Brain microvascular endothelial cell (primary cell): Measurements from ENCODE around the gene KCNA2.

Experiments used
- DNase-seq: peaks from one replicate; pipeline ENCODE4 v3.0.0-alpha.2; 2020
- H3K27ac ChIP-seq: fragments of 250-450 bp; sonication (Bioruptor Pico); 2 replicates; pipeline ENCODE4 v1.5.1; 2020; ENCODE audit warnings: mild to moderate bottlenecking, moderate library complexity
- H3K27me3 ChIP-seq: fragments of 250-450 bp; sonication (Bioruptor Pico); replicated peaks from 2 replicates; pipeline ENCODE4 v1.5.1; 2020; ENCODE audit warnings: mild to moderate bottlenecking
- H3K36me3 ChIP-seq: fragments of 250-450 bp; sonication (Bioruptor Pico); replicated peaks from 2 replicates; pipeline ENCODE4 v1.5.1; 2020; ENCODE audit warnings: mild to moderate bottlenecking
- H3K4me3 ChIP-seq: 2 replicates; pipeline ENCODE4 v1.5.1; 2011; ENCODE audit warnings: low read depth, mild to moderate bottlenecking, control low read depth, low read length, moderate library complexity
- in situ Hi-C: cut with HindIII; loops from 2 replicates; pipeline ENCODE4 v1.10.0; 2017; ENCODE audit warnings: low sequenced_read_pairs, low pct_ligation_motif_present
- TF ChIP-seq, protein P1 (sequence below): IDR thresholded peaks from 2 replicates; pipeline ENCODE4 v1.5.1; 2011; ENCODE audit warnings: low read depth, mild to moderate bottlenecking, moderate library complexity, low read length, control low read depth, inconsistent platforms; ENCODE audit errors: missing control alignments

Gene KCNA2

GRCh38 chr1:110556471-110556807 is 49.7 kb downstream of the KCNA2 start:
- TF ChIP-seq, protein P1, sequence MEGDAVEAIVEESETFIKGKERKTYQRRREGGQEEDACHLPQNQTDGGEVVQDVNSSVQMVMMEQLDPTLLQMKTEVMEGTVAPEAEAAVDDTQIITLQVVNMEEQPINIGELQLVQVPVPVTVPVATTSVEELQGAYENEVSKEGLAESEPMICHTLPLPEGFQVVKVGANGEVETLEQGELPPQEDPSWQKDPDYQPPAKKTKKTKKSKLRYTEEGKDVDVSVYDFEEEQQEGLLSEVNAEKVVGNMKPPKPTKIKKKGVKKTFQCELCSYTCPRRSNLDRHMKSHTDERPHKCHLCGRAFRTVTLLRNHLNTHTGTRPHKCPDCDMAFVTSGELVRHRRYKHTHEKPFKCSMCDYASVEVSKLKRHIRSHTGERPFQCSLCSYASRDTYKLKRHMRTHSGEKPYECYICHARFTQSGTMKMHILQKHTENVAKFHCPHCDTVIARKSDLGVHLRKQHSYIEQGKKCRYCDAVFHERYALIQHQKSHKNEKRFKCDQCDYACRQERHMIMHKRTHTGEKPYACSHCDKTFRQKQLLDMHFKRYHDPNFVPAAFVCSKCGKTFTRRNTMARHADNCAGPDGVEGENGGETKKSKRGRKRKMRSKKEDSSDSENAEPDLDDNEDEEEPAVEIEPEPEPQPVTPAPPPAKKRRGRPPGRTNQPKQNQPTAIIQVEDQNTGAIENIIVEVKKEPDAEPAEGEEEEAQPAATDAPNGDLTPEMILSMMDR, result no peak
- no peak overlapping the region for H3K4me3 ChIP-seq
- H3K36me3 ChIP-seq, result no peaks in the 10 kb centered on the region
- no peak overlapping the region for H3K27ac ChIP-seq
- DNase-seq, result no peak
- in situ Hi-C loops, result no loop called here
- peaks cover 24% of the 10 kb centered on the region for H3K27me3 ChIP-seq

- Histone ChIP-seq H3K27ac (no peak overlapping the region), H3K4me3 (no peak overlapping the region), H3K27me3 (peaks cover 24% of the 10 kb centered on the region), H3K36me3 (no peaks in the 10 kb centered on the region)
- in situ Hi-C loops, result no loop called here
- TF ChIP-seq, protein P1, result no peak
- no peak for DNase-seq
These were observed 50.2 kb downstream of the KCNA2 start for GRCh38 chr1:110555807-110556470.

- H3K27me3 ChIP-seq, result peaks cover 24% of the 10 kb centered on the region
These were observed 51.0 kb downstream of the KCNA2 start for GRCh38 chr1:110554871-110555801.

DNA sequence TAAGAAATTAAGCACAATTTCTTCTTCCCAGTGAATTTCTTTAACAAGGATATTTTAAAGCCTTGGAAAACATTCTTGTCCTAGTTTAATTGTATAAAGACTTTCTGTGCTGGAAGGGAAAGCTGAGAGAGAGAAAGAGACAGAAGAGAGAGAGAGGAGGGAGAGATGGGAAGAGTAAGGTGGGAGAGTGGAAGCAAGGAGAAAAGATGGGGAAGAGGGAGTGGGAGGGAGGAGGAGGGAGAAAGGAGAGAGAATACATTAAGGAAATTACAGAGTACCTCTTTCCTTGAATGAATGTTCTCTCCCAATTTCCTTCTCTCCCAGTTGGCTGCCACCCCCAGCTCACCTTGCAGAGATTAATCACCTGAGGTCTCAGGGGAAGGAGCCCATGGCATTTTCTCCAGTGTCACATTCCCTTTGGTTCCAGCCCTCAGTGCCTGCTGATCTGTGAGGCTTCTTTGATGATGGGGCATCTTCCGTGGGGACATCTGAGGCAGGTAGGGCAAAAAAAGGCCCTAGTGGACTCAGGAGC is 54.8 kb downstream of the KCNA2 start:
- Histone ChIP-seq H3K27ac (no peak overlapping the region), H3K4me3 (no peak overlapping the region), H3K36me3 (no peaks in the 10 kb centered on the region), H3K27me3 (peaks cover 20% of the 10 kb centered on the region)
- no peak for DNase-seq
- TF ChIP-seq, protein P1, result no peak
- in situ Hi-C loops, result no loop called here

More at GRCh38 chr1:110554871-110555801, 51.0 kb downstream of the KCNA2 start:
- no peak for DNase-seq
- in situ Hi-C loops, result no loop called here
- H3K36me3 ChIP-seq, result no peaks in the 10 kb centered on the region
- no peak overlapping the region for H3K27ac ChIP-seq
- TF ChIP-seq, protein P1, result peak; percentile 70
- no peak overlapping the region for H3K4me3 ChIP-seq

DNA sequence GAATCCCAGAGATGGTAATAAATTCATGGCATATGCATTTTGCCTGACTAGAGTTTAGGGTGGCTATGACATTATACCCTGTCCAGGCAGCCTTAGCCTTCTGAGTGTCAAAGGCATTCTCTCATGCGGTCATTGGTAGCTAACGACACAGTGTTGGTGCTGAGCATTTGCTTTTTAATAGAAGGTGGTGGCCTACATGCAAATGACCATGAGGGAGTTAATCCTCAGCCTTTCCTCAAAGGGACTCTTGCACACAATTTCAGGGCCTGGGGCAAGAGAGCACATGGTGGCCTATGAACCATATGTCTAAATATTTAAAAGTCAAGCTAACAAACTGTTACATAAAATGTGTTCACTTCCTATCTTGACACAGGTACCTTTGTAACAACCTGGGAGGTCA is 56.3 kb downstream of the KCNA2 start:
- no peaks in the 10 kb centered on the region for H3K36me3 ChIP-seq
- no peak overlapping the region for H3K4me3 ChIP-seq
- peaks cover 5% of the 10 kb centered on the region for H3K27me3 ChIP-seq
- in situ Hi-C loops, result no loop called here
- TF ChIP-seq, protein P1, result no peak
- H3K27ac ChIP-seq, result no peak overlapping the region
- no peak for DNase-seq
